KMS-11 (cell line): ENCODE results near the gene GDF10.

Source experiments
- H2AFZ ChIP-seq: fragments of 200-600 bp; sonication (generic); 2 replicates; pipeline ENCODE4 v1.6.1; 2016; ENCODE audit warnings: antibody characterized with exemption, mixed run types, low read depth
- H3K27ac ChIP-seq: fragments of 200-600 bp; sonication (generic); 2 replicates; pipeline ENCODE4 v1.6.1; 2016; ENCODE audit warnings: mild to moderate bottlenecking, mixed run types
- H3K27me3 ChIP-seq: fragments of 200-600 bp; sonication (generic); 2 replicates; pipeline ENCODE4 v1.6.1; 2017; ENCODE audit warnings: mild to moderate bottlenecking, low read depth, mixed run types, moderate library complexity; ENCODE audit not compliant: insufficient read depth
- H3K36me3 ChIP-seq: fragments of 200-600 bp; sonication (generic); 2 replicates; pipeline ENCODE4 v1.6.1; 2017; ENCODE audit warnings: mild to moderate bottlenecking, mixed run types; ENCODE audit not compliant: insufficient read depth
- H3K4me1 ChIP-seq: fragments of 200-600 bp; sonication (generic); 2 replicates; pipeline ENCODE4 v1.6.1; 2016; ENCODE audit warnings: mild to moderate bottlenecking, low read depth, mixed run types; ENCODE audit not compliant: poor library complexity, severe bottlenecking
- H3K4me2 ChIP-seq: fragments of 200-600 bp; sonication (generic); 2 replicates; pipeline ENCODE4 v1.7.0; 2016; ENCODE audit warnings: mild to moderate bottlenecking, mixed run types
- H3K4me3 ChIP-seq: fragments of 200-600 bp; sonication (generic); IDR thresholded peaks from 2 replicates; pipeline ENCODE4 v1.6.1; 2017; ENCODE audit warnings: low read depth, low read length, mixed read lengths; ENCODE audit not compliant: insufficient read depth
- H3K79me2 ChIP-seq: fragments of 200-600 bp; sonication (generic); 2 replicates; pipeline ENCODE4 v1.6.1; 2016; ENCODE audit warnings: low read depth, mixed run types; ENCODE audit not compliant: insufficient read depth
- H3K9ac ChIP-seq: fragments of 200-600 bp; sonication (generic); 2 replicates; pipeline ENCODE4 v1.6.1; 2016; ENCODE audit warnings: mild to moderate bottlenecking, mixed run types
- H4K20me1 ChIP-seq: fragments of 200-600 bp; sonication (generic); 2 replicates; pipeline ENCODE4 v1.6.1; 2016; ENCODE audit warnings: mild to moderate bottlenecking, mixed run types; ENCODE audit not compliant: insufficient read depth
- TF ChIP-seq, protein P1 (sequence below): fragments of 200-600 bp; sonication (generic); conservative IDR thresholded peaks from 2 replicates; pipeline ENCODE4 v1.6.1; 2017; ENCODE audit warnings: low read depth, mild to moderate bottlenecking, antibody characterized with exemption, low read length, moderate library complexity, mixed read lengths

Gene GDF10

DNA sequence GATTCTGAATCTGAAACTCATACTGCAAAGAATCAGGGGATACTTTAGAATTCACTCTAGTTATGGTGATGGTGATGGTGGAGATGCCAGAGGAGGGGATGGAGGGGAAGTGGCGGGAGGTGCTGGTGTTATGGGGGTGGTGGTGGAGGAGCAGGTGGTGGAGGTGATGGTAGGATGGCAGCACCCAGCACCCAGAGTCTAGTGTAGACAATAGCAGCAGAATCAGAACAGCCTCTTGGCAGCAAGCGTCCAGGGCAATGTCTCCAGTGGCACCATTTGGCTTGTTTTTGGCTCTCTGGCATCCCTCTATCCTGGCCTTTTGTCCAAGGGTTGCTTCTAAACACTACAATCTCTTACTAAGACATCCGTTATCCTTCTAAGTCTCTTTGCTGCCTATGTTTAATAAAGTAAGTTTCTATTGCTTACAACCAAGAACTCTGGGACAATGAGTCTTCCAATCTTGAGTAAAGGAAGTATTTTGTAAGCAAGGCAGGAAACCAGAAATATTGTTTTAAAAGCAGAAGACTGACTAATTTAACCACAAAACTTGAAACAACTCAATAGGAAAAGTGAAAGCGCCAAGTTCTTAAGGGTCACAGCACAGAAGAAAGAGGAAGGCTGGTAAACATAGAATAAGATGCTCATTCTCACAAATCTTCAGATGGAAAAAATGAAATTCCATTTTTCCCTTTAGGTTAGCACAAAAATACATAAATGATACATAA lies 42.4 kb upstream of the GDF10 start:
- no peaks in the 10 kb centered on the region for H3K79me2 ChIP-seq
- H3K4me2 ChIP-seq, result no peak overlapping the region
- TF ChIP-seq, protein P1, sequence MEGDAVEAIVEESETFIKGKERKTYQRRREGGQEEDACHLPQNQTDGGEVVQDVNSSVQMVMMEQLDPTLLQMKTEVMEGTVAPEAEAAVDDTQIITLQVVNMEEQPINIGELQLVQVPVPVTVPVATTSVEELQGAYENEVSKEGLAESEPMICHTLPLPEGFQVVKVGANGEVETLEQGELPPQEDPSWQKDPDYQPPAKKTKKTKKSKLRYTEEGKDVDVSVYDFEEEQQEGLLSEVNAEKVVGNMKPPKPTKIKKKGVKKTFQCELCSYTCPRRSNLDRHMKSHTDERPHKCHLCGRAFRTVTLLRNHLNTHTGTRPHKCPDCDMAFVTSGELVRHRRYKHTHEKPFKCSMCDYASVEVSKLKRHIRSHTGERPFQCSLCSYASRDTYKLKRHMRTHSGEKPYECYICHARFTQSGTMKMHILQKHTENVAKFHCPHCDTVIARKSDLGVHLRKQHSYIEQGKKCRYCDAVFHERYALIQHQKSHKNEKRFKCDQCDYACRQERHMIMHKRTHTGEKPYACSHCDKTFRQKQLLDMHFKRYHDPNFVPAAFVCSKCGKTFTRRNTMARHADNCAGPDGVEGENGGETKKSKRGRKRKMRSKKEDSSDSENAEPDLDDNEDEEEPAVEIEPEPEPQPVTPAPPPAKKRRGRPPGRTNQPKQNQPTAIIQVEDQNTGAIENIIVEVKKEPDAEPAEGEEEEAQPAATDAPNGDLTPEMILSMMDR, result no peak
- no peak overlapping the region for H3K9ac ChIP-seq
- no peaks in the 10 kb centered on the region for H3K27me3 ChIP-seq
- no peak overlapping the region for H3K27ac ChIP-seq
- H3K4me3 ChIP-seq, result no peak overlapping the region
- H4K20me1 ChIP-seq, result no peaks in the 10 kb centered on the region
- H3K36me3 ChIP-seq, result no peaks in the 10 kb centered on the region
- H2AFZ ChIP-seq, result no peak overlapping the region
- no peaks in the 10 kb centered on the region for H3K4me1 ChIP-seq

- no peaks in the 10 kb centered on the region for H3K4me1 ChIP-seq
- TF ChIP-seq, protein P1, result no peak
- H3K27ac ChIP-seq, result no peak overlapping the region
- H3K36me3 ChIP-seq, result no peaks in the 10 kb centered on the region
- no peak overlapping the region for H3K4me2 ChIP-seq
- H3K27me3 ChIP-seq, result no peaks in the 10 kb centered on the region
- no peaks in the 10 kb centered on the region for H4K20me1 ChIP-seq
- no peak overlapping the region for H3K9ac ChIP-seq
- H3K4me3 ChIP-seq, result no peak overlapping the region
- H2AFZ ChIP-seq, result no peak overlapping the region
- H3K79me2 ChIP-seq, result no peaks in the 10 kb centered on the region
These were observed 41.1 kb upstream of the GDF10 start for GRCh38 chr10:47258921-47259320.

DNA sequence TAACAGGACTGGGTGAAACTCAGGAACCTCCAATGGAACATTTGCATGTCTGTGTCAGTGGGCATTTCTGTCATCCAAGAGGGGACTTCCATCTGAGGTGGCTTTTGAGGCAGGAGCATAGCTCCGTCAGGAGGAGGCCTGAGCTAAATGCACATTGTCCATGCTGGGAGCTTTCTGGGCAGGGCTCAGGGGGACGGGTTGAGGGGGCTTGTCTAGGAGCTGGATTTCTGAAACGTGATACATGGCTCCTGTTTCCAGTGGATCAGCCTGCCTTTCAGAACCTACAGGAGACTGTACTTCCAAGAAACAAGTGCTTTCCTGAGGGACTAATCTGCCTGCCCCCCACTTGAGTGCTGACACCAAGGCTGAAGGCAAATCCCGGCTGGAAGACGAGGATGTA lies 40.5 kb upstream of the GDF10 start:
- H2AFZ ChIP-seq, result no peak overlapping the region
- no peaks in the 10 kb centered on the region for H3K79me2 ChIP-seq
- H3K4me3 ChIP-seq, result no peak overlapping the region
- H3K36me3 ChIP-seq, result no peaks in the 10 kb centered on the region
- H3K4me2 ChIP-seq, result no peak overlapping the region
- H4K20me1 ChIP-seq, result no peaks in the 10 kb centered on the region
- no peaks in the 10 kb centered on the region for H3K4me1 ChIP-seq
- H3K27me3 ChIP-seq, result no peaks in the 10 kb centered on the region
- TF ChIP-seq, protein P1, result no peak
- H3K9ac ChIP-seq, result no peak overlapping the region
- H3K27ac ChIP-seq, result no peak overlapping the region

- H3K9ac ChIP-seq, result no peak overlapping the region
- H3K79me2 ChIP-seq, result no peaks in the 10 kb centered on the region
- no peaks in the 10 kb centered on the region for H3K4me1 ChIP-seq
- TF ChIP-seq, protein P1, result no peak
- no peak overlapping the region for H3K27ac ChIP-seq
- no peaks in the 10 kb centered on the region for H3K27me3 ChIP-seq
- no peak overlapping the region for H3K4me2 ChIP-seq
- no peaks in the 10 kb centered on the region for H4K20me1 ChIP-seq
- H2AFZ ChIP-seq, result no peak overlapping the region
- H3K36me3 ChIP-seq, result no peaks in the 10 kb centered on the region
- no peak overlapping the region for H3K4me3 ChIP-seq
These were observed 39.4 kb upstream of the GDF10 start for GRCh38 chr10:47260505-47261111.
